TTC549 (cell line): Measurements from ENCODE around the gene PCDHA12.
"Not testable (repeated sequence)": the region's sequence is repeated elsewhere in the genome, so short reads cannot be mapped to it uniquely, and the experiment has no call there.

Source experiments
- FAIRE-seq: peaks from 2 replicates; lab custom pipeline; 2012; peaks lifted over from hg19 to GRCh38; lab: Jason Lieb, UNC

PCDHA12 gene

GRCh38 chr5:140875085-140876065, at the start of gene PCDHA12:
TSS of gene PCDHA12 (plus strand) at chr5:140875308. CDS start at chr5:140875473, 165 bp downstream.
- FAIRE-seq: peak; percentile 47

- no peak for FAIRE-seq
Observed at GRCh38 chr5:140827704-140828361, 47.3 kb upstream of the PCDHA12 start, which contains the start of gene PCDHA6. TSS of gene PCDHA6 (plus strand) at chr5:140827960. CDS start at chr5:140828092, 132 bp downstream.

- FAIRE-seq: no peak
Observed at GRCh38 chr5:140828362-140828737, 46.8 kb upstream of the PCDHA12 start.

GRCh38 chr5:140829511-140830501, 45.3 kb upstream of the PCDHA12 start:
- not testable (repeated sequence) for FAIRE-seq

- peak; percentile 85 for FAIRE-seq
Observed at GRCh38 chr5:140833993-140834392, 41.1 kb upstream of the PCDHA12 start, which contains the start of gene PCDHA7. TSS of gene PCDHA7 (plus strand) at chr5:140834269. CDS start at chr5:140834384, 115 bp downstream.

GRCh38 chr5:140834439-140835008, 40.6 kb upstream of the PCDHA12 start:
- FAIRE-seq: not testable (repeated sequence)

- no peak for FAIRE-seq
Observed at GRCh38 chr5:140835622-140836510, 39.2 kb upstream of the PCDHA12 start.

- FAIRE-seq: no peak
Observed at GRCh38 chr5:140840978-140841962, 33.8 kb upstream of the PCDHA12 start, which contains the start of gene PCDHA8. TSS of gene PCDHA8 (plus strand) at chr5:140841187. CDS start at chr5:140841322, 135 bp downstream.

- no peak for FAIRE-seq
Observed at GRCh38 chr5:140842798-140843733, 32.0 kb upstream of the PCDHA12 start.

- not testable (repeated sequence) for FAIRE-seq
Observed at GRCh38 chr5:140848139-140849102, 26.7 kb upstream of the PCDHA12 start, which contains the start of gene PCDHA9. TSS of gene PCDHA9 (plus strand) at chr5:140848382. CDS start at chr5:140848496, 114 bp downstream.

- not testable (repeated sequence) for FAIRE-seq
Observed at GRCh38 chr5:140849831-140850634, 25.1 kb upstream of the PCDHA12 start.

GRCh38 chr5:140855772-140856674, 19.1 kb upstream of the PCDHA12 start, which contains the start of gene PCDHA10:
TSS of gene PCDHA10 (plus strand) at chr5:140855897. CDS start at chr5:140856049, 152 bp downstream.
- peak; percentile 88 for FAIRE-seq

GRCh38 chr5:140857177-140857986, 17.7 kb upstream of the PCDHA12 start:
- FAIRE-seq: no peak

- FAIRE-seq: no peak
Observed at GRCh38 chr5:140857987-140858240, 17.2 kb upstream of the PCDHA12 start.
